ENCODE measurements around the gene MRPL21. TPM values are rescaled to one million over a fixed set of nuclear protein-coding genes. Genes with fewer than 3 reads are reported as not detected.

MRPL21 gene
- polyA plus RNA-seq, 2 of the 4 experiments (the other 2 are of a cell fraction) = 116 to 131 TPM

GRCh38 chr11:68912254-68912653 is 8.6 kb upstream of the MRPL21 start:
- ATAC-seq (no peak), DNase-seq (ENCODE audit: low read depth in 1 of 2, low spot score in 1 of 2) (no peak), FAIRE-seq (no peak)
- 93% methylated on average over 5 of the region's 5 CpGs for WGBS (ENCODE audit: missing lambda C conversion rate)
- ChIA-PET CTCF (interaction anchor here (1.1 kb wide), 1 partner anchor 20 kb away, joined by 3 read pairs; no protein-coding TSS in a partner anchor), POLR2A (no interaction called here)
- H3K27ac ChIP-seq = no peak overlapping the region
- H3K4me1 ChIP-seq = no peaks in the 10 kb centered on the region
- no peak for TF ChIP-seq HES2 (IDR thresholded peaks at IDR 0.05)
- no peak for TF ChIP-seq FOSL2 (IDR thresholded peaks at IDR 0.05)
- no peak for TF ChIP-seq FOSL2 (CRISPR knock-in tag; IDR thresholded peaks at IDR 0.05)
- no peak for TF ChIP-seq MYC (IDR thresholded peaks at IDR 0.05; ENCODE audit: borderline replicate concordance, low read length)
- no peak for TF ChIP-seq EHF (CRISPR knock-in tag; IDR thresholded peaks at IDR 0.05)
- no peak for TF ChIP-seq GATA3 (IDR thresholded peaks at IDR 0.05; ENCODE audit: borderline replicate concordance)
- no peak for TF ChIP-seq RNF2 (IDR thresholded peaks at IDR 0.05; ENCODE audit: borderline replicate concordance, low read depth)
- TF ChIP-seq CHD4 (IDR thresholded peaks at IDR 0.05; ENCODE audit: borderline replicate concordance) = no peak
- no peak for TF ChIP-seq CBX8 (IDR thresholded peaks at IDR 0.05)
- no peak for TF ChIP-seq MAX (IDR thresholded peaks at IDR 0.05)
- TF ChIP-seq, protein P1, sequence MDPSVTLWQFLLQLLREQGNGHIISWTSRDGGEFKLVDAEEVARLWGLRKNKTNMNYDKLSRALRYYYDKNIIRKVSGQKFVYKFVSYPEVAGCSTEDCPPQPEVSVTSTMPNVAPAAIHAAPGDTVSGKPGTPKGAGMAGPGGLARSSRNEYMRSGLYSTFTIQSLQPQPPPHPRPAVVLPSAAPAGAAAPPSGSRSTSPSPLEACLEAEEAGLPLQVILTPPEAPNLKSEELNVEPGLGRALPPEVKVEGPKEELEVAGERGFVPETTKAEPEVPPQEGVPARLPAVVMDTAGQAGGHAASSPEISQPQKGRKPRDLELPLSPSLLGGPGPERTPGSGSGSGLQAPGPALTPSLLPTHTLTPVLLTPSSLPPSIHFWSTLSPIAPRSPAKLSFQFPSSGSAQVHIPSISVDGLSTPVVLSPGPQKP (IDR thresholded peaks at IDR 0.05; ENCODE audit: low read depth, low read length) = no peak
- no peak for TF ChIP-seq MAFK (IDR thresholded peaks at IDR 0.05; ENCODE audit: partially characterized antibody)
- no peak for TF ChIP-seq MAZ (IDR thresholded peaks at IDR 0.05; ENCODE audit: borderline replicate concordance, low read depth, low read length)
- TF ChIP-seq EHMT2 (IDR thresholded peaks at IDR 0.05; ENCODE audit: low read depth) = no peak
- no peak for TF ChIP-seq ZSCAN20 (CRISPR knock-in tag; IDR thresholded peaks at IDR 0.05)
- no peaks in the 10 kb centered on the region for H3K9me3 ChIP-seq
- no peak overlapping the region for H3K4me3 ChIP-seq
- no peak overlapping the region for H3K4me2 ChIP-seq

- FAIRE-seq (no peak), DNase-seq (ENCODE audit: low read depth in 1 of 2, low spot score in 1 of 2) (no peak), ATAC-seq (no peak)
- H3K4me1 ChIP-seq = no peaks in the 10 kb centered on the region
- no peak overlapping the region for H3K4me3 ChIP-seq
- no peak overlapping the region for H3K4me2 ChIP-seq
- no peak overlapping the region for H3K27ac ChIP-seq
- no peaks in the 10 kb centered on the region for H3K9me3 ChIP-seq
- TF ChIP-seq CHD4 (IDR thresholded peaks at IDR 0.05; ENCODE audit: borderline replicate concordance) (no peak), ESRRA (IDR thresholded peaks at IDR 0.05; ENCODE audit: borderline replicate concordance, low read length) (no peak), TFCP2L1 (CRISPR knock-in tag; IDR thresholded peaks at IDR 0.05) (no peak), HDAC2 (IDR thresholded peaks at IDR 0.05) (no peak), E2F6 (IDR thresholded peaks at IDR 0.05; ENCODE audit: borderline replicate concordance, low read depth) (no peak), NFE2L2 (conservative IDR thresholded peaks at IDR 0.05; ENCODE audit: low read length) (no peak), MAZ (IDR thresholded peaks at IDR 0.05; ENCODE audit: borderline replicate concordance, low read depth, low read length) (no peak), GATA3 (IDR thresholded peaks at IDR 0.05; ENCODE audit: borderline replicate concordance) (no peak), HOXB13 (CRISPR knock-in tag; IDR thresholded peaks at IDR 0.05; ENCODE audit: low read depth) (no peak), MYC (IDR thresholded peaks at IDR 0.05; ENCODE audit: borderline replicate concordance, low read length) (no peak), HOXA7 (CRISPR knock-in tag; IDR thresholded peaks at IDR 0.05) (no peak), CHD2 (IDR thresholded peaks at IDR 0.05; ENCODE audit: low read length, partially characterized antibody) (no peak)
- TF ChIP-seq, protein P2, sequence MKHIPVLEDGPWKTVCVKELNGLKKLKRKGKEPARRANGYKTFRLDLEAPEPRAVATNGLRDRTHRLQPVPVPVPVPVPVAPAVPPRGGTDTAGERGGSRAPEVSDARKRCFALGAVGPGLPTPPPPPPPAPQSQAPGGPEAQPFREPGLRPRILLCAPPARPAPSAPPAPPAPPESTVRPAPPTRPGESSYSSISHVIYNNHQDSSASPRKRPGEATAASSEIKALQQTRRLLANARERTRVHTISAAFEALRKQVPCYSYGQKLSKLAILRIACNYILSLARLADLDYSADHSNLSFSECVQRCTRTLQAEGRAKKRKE (CRISPR knock-in tag; IDR thresholded peaks at IDR 0.05; ENCODE audit: low read depth) = no peak
- WGBS (ENCODE audit: missing lambda C conversion rate) = 92% methylated on average over 16 of the region's 16 CpGs
- POLR2A ChIA-PET = no interaction called here
- CTCF ChIA-PET = interaction anchor here (1.1 to 1.3 kb wide), 2 partner anchors 14 to 21 kb away, joined by 3 read pairs; no protein-coding TSS in a partner anchor
Observed at GRCh38 chr11:68911731-68912130, 8.1 kb upstream of the MRPL21 start.

Data from A549 (cell line).